NCI-H128 (cell line): ENCODE measurements around the gene VRK3.
"Not testable (repeated sequence)": the region's sequence is repeated elsewhere in the genome, so short reads cannot be mapped to it uniquely, and the experiment has no call there.

Experiments used
- DNase-seq: peaks from one replicate; lab custom pipeline; 2025; ENCODE audit not compliant: unreplicated experiment; lab: John Stamatoyannopoulos, UW

Gene VRK3

GRCh38 chr19:49958144-49958543, 67.0 kb downstream of the VRK3 start:
- DNase-seq, result not testable (repeated sequence)

GRCh38 chr19:49957262-49957915, 67.8 kb downstream of the VRK3 start:
- no peak for DNase-seq

GRCh38 chr19:49956115-49956495, 69.1 kb downstream of the VRK3 start:
- no peak for DNase-seq

- no peak for DNase-seq
Observed at GRCh38 chr19:49954933-49955332, 70.2 kb downstream of the VRK3 start.

GRCh38 chr19:49954092-49954829, 70.9 kb downstream of the VRK3 start:
- no peak for DNase-seq

GRCh38 chr19:49953416-49953815, 71.8 kb downstream of the VRK3 start:
- DNase-seq, result no peak

- no peak for DNase-seq
Observed at GRCh38 chr19:49952906-49953305, 72.3 kb downstream of the VRK3 start.

GRCh38 chr19:49952479-49952836, 72.7 kb downstream of the VRK3 start:
- no peak for DNase-seq

GRCh38 chr19:49951806-49952478, 73.2 kb downstream of the VRK3 start:
- DNase-seq, result no peak

GRCh38 chr19:49950956-49951526, 74.1 kb downstream of the VRK3 start:
- DNase-seq, result no peak

GRCh38 chr19:49950590-49950948, 74.6 kb downstream of the VRK3 start:
- DNase-seq, result no peak

GRCh38 chr19:49949742-49950589, 75.2 kb downstream of the VRK3 start:
- no peak for DNase-seq

GRCh38 chr19:49946415-49946814, 78.8 kb downstream of the VRK3 start:
- no peak for DNase-seq

GRCh38 chr19:49944567-49944966, 80.6 kb downstream of the VRK3 start:
- DNase-seq, result not testable (repeated sequence)

GRCh38 chr19:49940482-49940791, 84.7 kb downstream of the VRK3 start:
- DNase-seq, result no peak

GRCh38 chr19:49939721-49940481, 85.3 kb downstream of the VRK3 start:
- no peak for DNase-seq

GRCh38 chr19:49938662-49939061, 86.5 kb downstream of the VRK3 start:
- no peak for DNase-seq

GRCh38 chr19:49937750-49938381, 87.3 kb downstream of the VRK3 start:
- peak; percentile 74 for DNase-seq

GRCh38 chr19:49936549-49936948, 88.6 kb downstream of the VRK3 start:
- no peak for DNase-seq

GRCh38 chr19:49933643-49934042, 91.5 kb downstream of the VRK3 start:
- DNase-seq, result no peak
